HepG2 (cell line): ENCODE results near the gene PLCZ1. TPM values are rescaled to one million over a fixed set of nuclear protein-coding genes. Genes with fewer than 3 reads are reported as not detected.

ENCODE experiments used
- ATAC-seq: fragments of 200-7000 bp; cut with Tn5 transposase; 3 replicates; pipeline ENCODE4 v1.9.1; 2020; ENCODE audit warnings: mild to moderate bottlenecking, moderate library complexity
- BruUV-seq: library from RNA; stranded (reverse); fragments of 400-500 nt; replicated peaks from 2 replicates; lab custom pipeline; 2021; lab: Mats Ljungman, UMichigan
- CTCF ChIA-PET: fragments of 300-600 bp; formaldehyde crosslinking; extraction: SDS; loops from one replicate; lab custom pipeline; 2021; ENCODE audit warnings: low total read pairs, inconsistent platforms, low intra/inter-chr PET ratio; lab: Yijun Ruan, JAX
- POLR2A ChIA-PET: fragments of 350-600 bp; sonication (Branson Sonifier 250); formaldehyde crosslinking; loops from one replicate; lab custom pipeline; 2020; ENCODE audit warnings: antibody characterized with exemption, inconsistent platforms; lab: Yijun Ruan, JAX
- DNase-seq: peaks from one replicate; pipeline ENCODE4 v3.0.0-alpha.2; 2015; ENCODE audit warnings: low spot score
- FAIRE-seq: peaks from 3 replicates; lab custom pipeline; 2011; peaks lifted over from hg19 to GRCh38; lab: Jason Lieb, UNC
- H2AFZ ChIP-seq: one replicate; pipeline ENCODE4 v1.6.1; 2011; ENCODE audit warnings: low read length, inconsistent platforms
- H3K27ac ChIP-seq: fragments of 300-600 bp; 3 replicates; pipeline ENCODE4 v1.8.0; 2011; ENCODE audit warnings: mixed run types, mild to moderate bottlenecking, mixed read lengths, low read length, inconsistent platforms; ENCODE audit not compliant: insufficient read depth; ENCODE audit errors: extremely low read length
- H3K27me3 ChIP-seq, 2 experiments: fragments of 200-600 bp in 1 of 2; 2 replicates in 1 of 2; 3 replicates in 1 of 2; pipeline versions ENCODE4 v1.6.0 to v1.8.0; 2011; ENCODE audit warnings: low read length in 2 of 2, mild to moderate bottlenecking in 2 of 2, moderate library complexity in 2 of 2, inconsistent platforms in 1 of 2; ENCODE audit not compliant: insufficient read depth in 2 of 2, control insufficient read depth in 1 of 2
- H3K36me3 ChIP-seq, 2 experiments: fragments of 200-600 bp in 1 of 2; replicated peaks in 1 of 2; 2 replicates in 1 of 2; 3 replicates in 1 of 2; pipeline versions ENCODE4 v1.5.1 to v1.8.0; 2011; ENCODE audit warnings: low read length in 2 of 2, inconsistent platforms in 1 of 2; ENCODE audit not compliant: insufficient read depth in 2 of 2, control insufficient read depth in 1 of 2
- H3K4me1 ChIP-seq: 2 replicates; pipeline ENCODE4 v1.5.1; 2012; ENCODE audit warnings: low read length, inconsistent platforms; ENCODE audit not compliant: insufficient read depth
- H3K4me2 ChIP-seq: 2 replicates; pipeline ENCODE4 v1.6.0; 2011; ENCODE audit warnings: low read depth, low read length, inconsistent platforms
- H3K4me3 ChIP-seq, 3 experiments: fragments of 200-600 bp in 1 of 3; sonication (generic), shearing (Covaris generic) in 1 of 3; replicated peaks in 1 of 3; 2 replicates each; pipeline ENCODE4 v1.5.1; 2011 to 2016; ENCODE audit warnings: low read length in 3 of 3, inconsistent platforms in 2 of 3, low read depth in 2 of 3, mild to moderate bottlenecking in 2 of 3, control low read depth in 1 of 3, mixed read lengths in 1 of 3; ENCODE audit not compliant: insufficient read depth in 1 of 3
- H3K79me2 ChIP-seq: one replicate; pipeline ENCODE4 v1.6.1; 2011; ENCODE audit warnings: low read length, inconsistent platforms; ENCODE audit not compliant: insufficient read depth
- H3K9ac ChIP-seq: 2 replicates; pipeline ENCODE4 v1.6.0; 2011; ENCODE audit warnings: mild to moderate bottlenecking, low read depth, low read length, inconsistent platforms; ENCODE audit not compliant: insufficient read depth
- H3K9me3 ChIP-seq: 2 replicates; pipeline ENCODE4 v1.5.1; 2012; ENCODE audit warnings: mild to moderate bottlenecking, low read length
- H4K20me1 ChIP-seq: 2 replicates; pipeline ENCODE4 v1.6.0; 2011; ENCODE audit warnings: inconsistent platforms, mild to moderate bottlenecking, low read length, moderate library complexity; ENCODE audit not compliant: insufficient read depth
- AGO1 ChIP-seq: fragments of 200-400 bp; formaldehyde crosslinking; IDR thresholded peaks from 2 replicates; pipeline ENCODE4 v1.6.1; 2017; ENCODE audit warnings: mild to moderate bottlenecking, low read depth, low read length, moderate library complexity; ENCODE audit not compliant: poor library complexity, severe bottlenecking
- AGO2 ChIP-seq: fragments of 200-400 bp; formaldehyde crosslinking; optimal IDR thresholded peaks from 2 replicates; pipeline ENCODE3; 2017; ENCODE audit warnings: mild to moderate bottlenecking, low read depth, low read length, moderate library complexity
- ELF3 ChIP-seq: IDR thresholded peaks from 2 replicates; pipeline ENCODE4 v1.6.1; 2016; ENCODE audit warnings: missing genetic modification reagents, missing compliant biosample characterization
- KLF6 ChIP-seq: IDR thresholded peaks from 2 replicates; pipeline ENCODE4 v1.8.0; 2016; ENCODE audit warnings: missing biosample characterization, missing genetic modification reagents
- LCORL ChIP-seq, 2 experiments: fragments of 450-650 bp in 1 of 2; sonication (generic) in 1 of 2; formaldehyde crosslinking in 1 of 2; IDR thresholded peaks; 2 replicates each; pipeline versions ENCODE4 v1.5.0 to v1.6.1; 2017 to 2020; ENCODE audit warnings: antibody characterized with exemption in 1 of 2, missing genetic modification reagents in 1 of 2
- SMAD1 ChIP-seq: sonication (generic); formaldehyde crosslinking; IDR thresholded peaks from 2 replicates; pipeline ENCODE4 v1.4.0; 2020; ENCODE audit warnings: missing genetic modification reagents, low read depth, mild to moderate bottlenecking, borderline replicate concordance
- ZNF101 ChIP-seq: sonication (generic); formaldehyde crosslinking; IDR thresholded peaks from 2 replicates; pipeline ENCODE4 v1.4.0; 2020; ENCODE audit warnings: mild to moderate bottlenecking, low read depth, missing genetic modification reagents, borderline replicate concordance
- WGBS: methylation state at CpG from one replicate; pipeline ENCODE4 v1.1.6; 2017; ENCODE audit warnings: low lambda C conversion rate; 5-methylcytosine and 5-hydroxymethylcytosine counted together
- in situ Hi-C: cut with HindIII; loops from 2 replicates; pipeline ENCODE4 v1.10.0; 2017; ENCODE audit warnings: low pct_unique_long_range_greater_than_20kb; ENCODE audit not compliant: extremely low pct_ligation_motif_present
- intact Hi-C: fragments of 100-400 bp; cut with micrococcal nuclease; formaldehyde crosslinking; loops from one replicate; pipeline ENCODE4 v1.10.0; 2022; ENCODE audit not compliant: unreplicated experiment
- polyA plus RNA-seq, 8 experiments: library from polyadenylated mRNA; depleted of rRNA in 3 of 8; stranded (reverse) in 7 of 8; unstranded in 1 of 8; fragments of >200 nt; fragmentation: Illumina TruSeq in 4 of 8; extraction: Trizol in 4 of 8; gene quantifications; 2 replicates each; pipeline versions ENCODE4 v1.2.1 to v1.2.3, GENCODE V29; 2011 to 2016; ENCODE audit warnings: low read depth in 4 of 8, missing spikeins in 1 of 8, mixed read lengths in 1 of 8; ENCODE audit not compliant: insufficient read depth in 1 of 8
- total RNA-seq, 5 experiments: library from RNA; depleted of rRNA; stranded (reverse); fragments of >200 nt; fragmentation: Illumina TruSeq; extraction: Trizol; gene quantifications; 2 replicates each; pipeline ENCODE4 v1.2.3, GENCODE V29; 2016; ENCODE audit warnings: low read depth in 1 of 5
- TF ChIP-seq, protein P1 (sequence below): sonication (generic); formaldehyde crosslinking; IDR thresholded peaks from 2 replicates; pipeline ENCODE4 v1.5.0; 2020; ENCODE audit warnings: mild to moderate bottlenecking, missing genetic modification reagents
- TF ChIP-seq, protein P2 (sequence below): sonication (generic); formaldehyde crosslinking; IDR thresholded peaks from 2 replicates; pipeline ENCODE4 v1.4.0; 2020; ENCODE audit warnings: mild to moderate bottlenecking, low read depth, missing genetic modification reagents
- TF ChIP-seq, protein P3 (sequence below): sonication (generic); formaldehyde crosslinking; IDR thresholded peaks from 2 replicates; pipeline ENCODE4 v1.4.0; 2020; ENCODE audit warnings: mild to moderate bottlenecking, missing genetic modification reagents, borderline replicate concordance

Gene PLCZ1
- total and polyA plus RNA-seq, 2 of the 13 experiments (the other 11 are each of a cell fraction or from before 2014, with no cell fraction given), result not detected

DNA sequence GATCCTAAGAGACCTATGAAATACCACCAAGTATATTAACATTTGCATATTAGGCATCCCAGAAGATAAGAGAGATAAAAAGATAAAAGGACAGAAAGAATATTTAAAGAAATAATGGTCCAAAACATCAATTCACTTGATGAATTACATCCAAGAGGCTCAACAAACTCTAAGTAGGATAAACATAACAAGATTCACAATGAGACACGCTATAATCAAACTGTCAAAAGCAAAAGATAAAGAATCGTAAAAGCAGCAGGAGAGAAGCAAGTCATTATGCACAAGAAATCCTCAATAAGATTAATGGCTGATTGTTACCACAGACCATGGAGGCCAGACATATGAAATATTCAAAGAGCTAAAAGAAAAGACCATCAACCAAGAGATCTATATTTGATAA lies 79.6 kb downstream of the PLCZ1 start:
- Histone ChIP-seq H3K27ac (no peak overlapping the region), H3K4me2 (no peak overlapping the region), H2AFZ (no peak overlapping the region), H3K9ac (no peak overlapping the region), H4K20me1 (no peaks in the 10 kb centered on the region), H3K36me3 (no peaks in the 10 kb centered on the region), H3K4me3 (no peak overlapping the region), H3K4me1 (no peaks in the 10 kb centered on the region), H3K9me3 (no peaks in the 10 kb centered on the region), H3K27me3 (no peaks in the 10 kb centered on the region), H3K79me2 (no peaks in the 10 kb centered on the region)
- CTCF ChIA-PET, result no interaction called here
- intact Hi-C loops, result no loop called here
- 3% methylated on average over 2 of the region's 2 CpGs for WGBS
- BruUV-seq, result no TSS peak
- in situ Hi-C loops, result no loop called here
- TF ChIP-seq SMAD1 (CRISPR knock-in tag) (no peak), AGO2 (no peak), KLF6 (CRISPR knock-in tag) (no peak), ZNF101 (CRISPR knock-in tag) (no peak), LCORL (IDR thresholded peaks at IDR 0.05) (no peak), LCORL (CRISPR knock-in tag; IDR thresholded peaks at IDR 0.05) (no peak), AGO1 (no peak), ELF3 (no peak)
- TF ChIP-seq, protein P1, sequence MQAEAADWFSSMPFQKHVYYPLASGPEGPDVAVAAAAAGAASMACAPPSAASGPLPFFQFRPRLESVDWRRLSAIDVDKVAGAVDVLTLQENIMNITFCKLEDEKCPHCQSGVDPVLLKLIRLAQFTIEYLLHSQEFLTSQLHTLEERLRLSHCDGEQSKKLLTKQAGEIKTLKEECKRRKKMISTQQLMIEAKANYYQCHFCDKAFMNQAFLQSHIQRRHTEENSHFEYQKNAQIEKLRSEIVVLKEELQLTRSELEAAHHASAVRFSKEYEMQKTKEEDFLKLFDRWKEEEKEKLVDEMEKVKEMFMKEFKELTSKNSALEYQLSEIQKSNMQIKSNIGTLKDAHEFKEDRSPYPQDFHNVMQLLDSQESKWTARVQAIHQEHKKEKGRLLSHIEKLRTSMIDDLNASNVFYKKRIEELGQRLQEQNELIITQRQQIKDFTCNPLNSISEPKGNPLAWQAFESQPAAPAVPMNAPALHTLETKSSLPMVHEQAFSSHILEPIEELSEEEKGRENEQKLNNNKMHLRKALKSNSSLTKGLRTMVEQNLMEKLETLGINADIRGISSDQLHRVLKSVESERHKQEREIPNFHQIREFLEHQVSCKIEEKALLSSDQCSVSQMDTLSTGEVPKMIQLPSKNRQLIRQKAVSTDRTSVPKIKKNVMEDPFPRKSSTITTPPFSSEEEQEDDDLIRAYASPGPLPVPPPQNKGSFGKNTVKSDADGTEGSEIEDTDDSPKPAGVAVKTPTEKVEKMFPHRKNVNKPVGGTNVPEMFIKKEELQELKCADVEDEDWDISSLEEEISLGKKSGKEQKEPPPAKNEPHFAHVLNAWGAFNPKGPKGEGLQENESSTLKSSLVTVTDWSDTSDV (CRISPR knock-in tag), result no peak
- TF ChIP-seq, protein P2, sequence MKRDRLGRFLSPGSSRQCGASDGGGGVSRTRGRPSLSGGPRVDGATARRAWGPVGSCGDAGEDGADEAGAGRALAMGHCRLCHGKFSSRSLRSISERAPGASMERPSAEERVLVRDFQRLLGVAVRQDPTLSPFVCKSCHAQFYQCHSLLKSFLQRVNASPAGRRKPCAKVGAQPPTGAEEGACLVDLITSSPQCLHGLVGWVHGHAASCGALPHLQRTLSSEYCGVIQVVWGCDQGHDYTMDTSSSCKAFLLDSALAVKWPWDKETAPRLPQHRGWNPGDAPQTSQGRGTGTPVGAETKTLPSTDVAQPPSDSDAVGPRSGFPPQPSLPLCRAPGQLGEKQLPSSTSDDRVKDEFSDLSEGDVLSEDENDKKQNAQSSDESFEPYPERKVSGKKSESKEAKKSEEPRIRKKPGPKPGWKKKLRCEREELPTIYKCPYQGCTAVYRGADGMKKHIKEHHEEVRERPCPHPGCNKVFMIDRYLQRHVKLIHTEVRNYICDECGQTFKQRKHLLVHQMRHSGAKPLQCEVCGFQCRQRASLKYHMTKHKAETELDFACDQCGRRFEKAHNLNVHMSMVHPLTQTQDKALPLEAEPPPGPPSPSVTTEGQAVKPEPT (CRISPR knock-in tag), result no peak
- TF ChIP-seq, protein P3, sequence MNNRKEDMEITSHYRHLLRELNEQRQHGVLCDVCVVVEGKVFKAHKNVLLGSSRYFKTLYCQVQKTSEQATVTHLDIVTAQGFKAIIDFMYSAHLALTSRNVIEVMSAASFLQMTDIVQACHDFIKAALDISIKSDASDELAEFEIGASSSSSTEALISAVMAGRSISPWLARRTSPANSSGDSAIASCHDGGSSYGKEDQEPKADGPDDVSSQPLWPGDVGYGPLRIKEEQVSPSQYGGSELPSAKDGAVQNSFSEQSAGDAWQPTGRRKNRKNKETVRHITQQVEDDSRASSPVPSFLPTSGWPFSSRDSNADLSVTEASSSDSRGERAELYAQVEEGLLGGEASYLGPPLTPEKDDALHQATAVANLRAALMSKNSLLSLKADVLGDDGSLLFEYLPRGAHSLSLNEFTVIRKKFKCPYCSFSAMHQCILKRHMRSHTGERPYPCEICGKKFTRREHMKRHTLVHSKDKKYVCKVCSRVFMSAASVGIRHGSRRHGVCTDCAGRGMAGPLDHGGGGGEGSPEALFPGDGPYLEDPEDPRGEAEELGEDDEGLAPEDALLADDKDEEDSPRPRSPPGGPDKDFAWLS (CRISPR knock-in tag), result no peak
- TF ChIP-seq, all 625 proteins: peak for 0
- no peak for FAIRE-seq
- POLR2A ChIA-PET, result no interaction called here
- DNase-seq, result no peak
- no peak for ATAC-seq
